Choroid plexus epithelial cell (primary cell): ENCODE data around the gene BMP7.

Experiments used
- DNase-seq: peaks from one replicate; pipeline ENCODE4 v3.0.0-alpha.2; 2010; ENCODE audit warnings: low read depth
- H3K4me3 ChIP-seq: 2 replicates; pipeline ENCODE4 v1.5.1; 2011; ENCODE audit warnings: low read depth, mild to moderate bottlenecking, control low read depth, low read length, moderate library complexity
- TF ChIP-seq, protein P1 (sequence below): conservative IDR thresholded peaks from 2 replicates; pipeline ENCODE4 v1.5.1; 2011; ENCODE audit warnings: low read depth, mild to moderate bottlenecking, control low read depth, inconsistent platforms, low read length, moderate library complexity

Gene BMP7

DNA sequence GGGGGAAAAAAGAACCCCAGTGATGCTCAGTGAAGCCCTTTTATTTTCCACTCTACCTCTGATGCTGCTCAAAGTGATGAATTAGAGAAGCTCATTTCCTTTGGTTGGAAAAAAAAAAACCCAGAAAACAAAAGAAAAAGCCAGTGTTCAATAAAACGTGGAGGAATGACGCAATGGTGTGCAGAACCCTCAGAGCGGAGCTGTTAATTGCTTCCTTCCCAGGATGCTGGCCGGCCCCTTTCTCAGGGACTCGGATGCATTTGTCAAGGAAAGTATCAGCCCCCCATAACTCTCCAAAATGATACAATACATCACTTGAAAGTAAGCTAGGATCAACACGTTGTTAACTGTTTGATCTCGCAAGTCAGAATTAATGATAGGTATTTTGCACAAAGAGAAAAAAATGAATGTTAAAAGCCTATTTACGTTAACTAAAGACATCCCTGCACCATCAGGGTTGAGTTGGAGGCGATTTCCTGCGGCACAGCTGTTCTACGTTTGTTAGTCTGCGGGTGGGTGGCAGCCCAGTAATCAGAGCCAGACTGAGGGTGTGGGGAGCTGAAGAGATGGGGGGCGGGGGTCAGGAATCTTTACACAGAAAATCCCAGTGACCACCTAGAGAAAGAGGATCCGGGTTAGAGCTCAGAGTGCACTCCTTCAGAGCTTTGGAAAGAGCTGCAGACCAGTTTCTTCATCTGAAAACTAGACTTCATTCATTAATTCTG, 132.4 kb downstream of the BMP7 start:
- H3K4me3 ChIP-seq: no peak overlapping the region
- TF ChIP-seq, protein P1, sequence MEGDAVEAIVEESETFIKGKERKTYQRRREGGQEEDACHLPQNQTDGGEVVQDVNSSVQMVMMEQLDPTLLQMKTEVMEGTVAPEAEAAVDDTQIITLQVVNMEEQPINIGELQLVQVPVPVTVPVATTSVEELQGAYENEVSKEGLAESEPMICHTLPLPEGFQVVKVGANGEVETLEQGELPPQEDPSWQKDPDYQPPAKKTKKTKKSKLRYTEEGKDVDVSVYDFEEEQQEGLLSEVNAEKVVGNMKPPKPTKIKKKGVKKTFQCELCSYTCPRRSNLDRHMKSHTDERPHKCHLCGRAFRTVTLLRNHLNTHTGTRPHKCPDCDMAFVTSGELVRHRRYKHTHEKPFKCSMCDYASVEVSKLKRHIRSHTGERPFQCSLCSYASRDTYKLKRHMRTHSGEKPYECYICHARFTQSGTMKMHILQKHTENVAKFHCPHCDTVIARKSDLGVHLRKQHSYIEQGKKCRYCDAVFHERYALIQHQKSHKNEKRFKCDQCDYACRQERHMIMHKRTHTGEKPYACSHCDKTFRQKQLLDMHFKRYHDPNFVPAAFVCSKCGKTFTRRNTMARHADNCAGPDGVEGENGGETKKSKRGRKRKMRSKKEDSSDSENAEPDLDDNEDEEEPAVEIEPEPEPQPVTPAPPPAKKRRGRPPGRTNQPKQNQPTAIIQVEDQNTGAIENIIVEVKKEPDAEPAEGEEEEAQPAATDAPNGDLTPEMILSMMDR: no peak
- DNase-seq: no peak

- no peak for DNase-seq
- H3K4me3 ChIP-seq: no peak overlapping the region
- TF ChIP-seq, protein P1: no peak
Observed at GRCh38 chr20:57131601-57132391, 134.6 kb downstream of the BMP7 start.

GRCh38 chr20:57131077-57131476, 135.4 kb downstream of the BMP7 start:
- no peak overlapping the region for H3K4me3 ChIP-seq
- TF ChIP-seq, protein P1: no peak
- no peak for DNase-seq

DNA sequence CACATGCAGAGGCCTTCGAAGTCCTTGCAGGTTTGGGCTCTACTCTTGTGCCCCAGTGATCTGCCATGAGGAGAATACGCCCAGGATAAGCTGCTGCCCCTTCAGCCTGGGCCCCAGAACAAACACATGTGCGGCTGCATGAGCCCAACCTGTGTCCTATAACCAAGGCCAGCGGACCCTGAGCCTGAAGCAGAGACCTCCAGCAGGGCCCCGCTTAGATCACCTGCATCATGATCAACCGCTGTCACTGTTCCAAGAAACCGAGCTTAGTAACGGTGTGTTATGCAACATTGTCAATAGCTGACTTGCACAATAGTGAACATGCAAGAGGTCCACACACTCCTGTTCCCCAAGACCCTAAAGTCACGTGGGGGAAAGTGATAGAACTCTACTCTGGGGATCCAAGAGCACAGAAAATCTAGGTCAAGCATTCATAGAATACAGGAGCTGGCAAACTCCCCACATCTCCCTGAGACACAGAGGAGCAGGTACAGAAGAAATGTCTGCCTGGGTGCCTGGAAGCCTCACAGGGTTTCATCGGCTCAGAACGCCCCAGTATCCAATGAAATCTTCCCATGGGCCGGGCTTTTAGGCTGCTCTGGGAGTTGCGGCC, 136.2 kb downstream of the BMP7 start:
- no peak overlapping the region for H3K4me3 ChIP-seq
- TF ChIP-seq, protein P1: no peak
- peak; percentile 2 for DNase-seq

DNA sequence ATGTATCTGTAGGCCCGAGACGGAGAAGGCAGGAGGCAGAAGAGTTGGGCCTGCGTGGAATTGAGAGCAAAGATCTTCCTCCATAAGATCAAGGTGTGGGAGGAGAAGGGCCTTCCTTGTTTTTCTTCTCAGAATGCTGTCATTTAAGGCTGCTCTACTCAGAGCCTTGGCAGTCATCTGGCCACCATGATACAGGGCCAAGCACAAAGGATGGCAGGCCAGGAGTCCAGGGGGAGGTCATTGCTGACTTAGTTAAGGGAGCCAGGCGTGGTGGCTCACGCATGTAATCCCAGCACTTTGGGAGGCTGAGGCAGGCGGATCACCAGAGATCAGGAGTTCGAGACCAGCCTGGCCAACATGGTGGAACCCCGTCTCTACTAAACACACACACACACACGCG, 137.1 kb downstream of the BMP7 start:
- no peak for DNase-seq
- H3K4me3 ChIP-seq: no peak overlapping the region

GRCh38 chr20:57128044-57128757, 138.2 kb downstream of the BMP7 start:
- TF ChIP-seq, protein P1: no peak
- DNase-seq: no peak
- H3K4me3 ChIP-seq: no peak overlapping the region

More for the DNA sequence above, 137.1 kb downstream of the BMP7 start:
- TF ChIP-seq, protein P1: no peak
